ENCODE results near the gene CDK8.

CDK8 gene

GRCh38 chr13:26370553-26370952 lies 116.6 kb downstream of the CDK8 start:
- no peak for DNase-seq (ENCODE audit: low read depth)
- H3K4me3 ChIP-seq (ENCODE audit: low read depth, low read length): no peak overlapping the region

DNA sequence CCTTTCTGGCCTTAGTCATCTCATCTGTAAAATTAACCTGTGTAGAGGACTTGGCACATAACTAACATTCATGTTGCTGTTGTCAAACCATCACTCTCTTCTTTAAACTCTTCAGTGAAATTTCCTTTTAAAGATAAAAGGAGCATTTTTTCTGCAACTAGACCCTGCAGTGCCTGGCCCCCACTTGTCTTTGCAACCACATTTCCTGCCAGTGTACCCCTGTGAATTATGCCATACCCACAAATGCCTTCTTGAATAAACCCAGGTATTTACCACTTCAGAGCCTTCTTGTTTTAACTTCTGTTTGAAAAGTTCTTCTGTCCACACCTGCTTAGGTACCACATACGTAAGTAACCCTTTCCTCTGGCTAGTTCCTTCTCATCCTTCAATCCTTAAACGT lies 118.8 kb downstream of the CDK8 start:
- H3K4me3 ChIP-seq (ENCODE audit: low read depth, low read length): no peak overlapping the region
- no peak for DNase-seq (ENCODE audit: low read depth)

GRCh38 chr13:26376430-26376829 lies 122.5 kb downstream of the CDK8 start:
- H3K4me3 ChIP-seq (ENCODE audit: low read depth, low read length): no peak overlapping the region
- no peak for DNase-seq (ENCODE audit: low read depth)

DNA sequence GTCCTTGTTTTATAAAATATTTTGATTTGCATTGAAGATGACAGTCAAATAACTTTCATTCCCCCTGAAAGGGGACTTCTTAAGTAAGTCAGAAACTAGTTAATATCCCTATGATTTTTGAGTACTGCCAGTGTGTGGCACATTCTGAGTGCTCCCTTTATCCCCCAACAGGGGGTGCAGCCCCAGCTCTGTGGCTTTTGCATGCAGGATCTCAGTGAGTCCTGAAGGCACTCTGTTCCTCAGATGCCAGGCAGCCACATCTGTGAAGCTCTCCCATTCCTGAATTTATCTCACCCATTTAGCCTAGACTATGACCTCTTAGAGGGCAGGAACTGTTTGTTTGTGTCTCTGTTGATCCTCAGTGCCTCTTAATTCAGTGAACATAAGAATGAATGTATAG lies 123.1 kb downstream of the CDK8 start:
- H3K4me3 ChIP-seq (ENCODE audit: low read depth, low read length): no peak overlapping the region
- no peak for DNase-seq (ENCODE audit: low read depth)

DNA sequence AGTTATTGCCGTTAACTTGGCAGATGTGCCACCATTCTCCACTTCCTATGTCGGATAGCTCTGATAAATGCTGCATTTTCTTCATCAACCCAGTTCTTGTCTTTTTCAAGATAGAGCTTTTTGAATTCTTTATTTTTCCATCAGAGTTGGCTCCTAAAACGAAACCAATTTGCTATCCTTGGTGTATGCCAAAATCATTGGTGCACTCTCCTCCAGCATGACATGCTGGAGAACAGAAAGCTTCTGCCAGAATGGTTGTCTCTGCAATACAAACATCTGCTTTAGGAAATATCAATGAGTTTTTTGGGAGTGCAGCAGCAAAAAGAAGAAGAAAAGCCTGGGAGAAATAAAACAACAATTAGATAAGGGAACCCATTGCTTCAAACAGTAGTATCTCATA lies 124.2 kb downstream of the CDK8 start:
- DNase-seq (ENCODE audit: low read depth): no peak
- H3K4me3 ChIP-seq (ENCODE audit: low read depth, low read length): no peak overlapping the region

GRCh38 chr13:26379831-26380230 lies 125.9 kb downstream of the CDK8 start:
- DNase-seq (ENCODE audit: low read depth): no peak
- no peak overlapping the region for H3K4me3 ChIP-seq (ENCODE audit: low read depth, low read length)

GRCh38 chr13:26380930-26381329 lies 127.0 kb downstream of the CDK8 start:
- H3K4me3 ChIP-seq (ENCODE audit: low read depth, low read length): no peak overlapping the region
- no peak for DNase-seq (ENCODE audit: low read depth)

DNA sequence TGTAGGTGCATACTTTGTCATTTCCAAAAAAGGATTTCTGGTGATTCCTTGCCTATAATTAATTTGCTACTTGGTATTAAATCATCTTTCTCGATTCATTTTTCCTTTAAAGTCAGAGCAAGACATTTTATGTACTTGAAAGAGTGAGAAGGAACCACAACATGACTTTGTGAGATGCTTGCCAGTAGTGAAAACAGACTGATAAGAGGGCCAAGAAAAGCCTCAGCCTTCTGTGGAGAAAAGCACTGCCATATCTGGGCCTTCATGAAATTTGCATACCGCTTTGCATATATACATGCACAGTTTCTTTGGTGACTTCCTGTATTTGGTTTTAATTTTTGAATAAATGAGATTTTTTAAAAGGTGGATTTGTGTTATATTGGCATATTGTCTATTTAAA lies 128.4 kb downstream of the CDK8 start:
- no peak for DNase-seq (ENCODE audit: low read depth)
- H3K4me3 ChIP-seq (ENCODE audit: low read depth, low read length): no peak overlapping the region

GRCh38 chr13:26382835-26383234 lies 128.9 kb downstream of the CDK8 start:
- no peak for DNase-seq (ENCODE audit: low read depth)

GRCh38 chr13:26384587-26384986 lies 130.7 kb downstream of the CDK8 start:
- no peak for DNase-seq (ENCODE audit: low read depth)
- no peak overlapping the region for H3K4me3 ChIP-seq (ENCODE audit: low read depth, low read length)

More at GRCh38 chr13:26382835-26383234, 128.9 kb downstream of the CDK8 start:
- H3K4me3 ChIP-seq (ENCODE audit: low read depth, low read length): no peak overlapping the region

- DNase-seq (ENCODE audit: low read depth): no peak
- H3K4me3 ChIP-seq (ENCODE audit: low read depth, low read length): no peak overlapping the region
Observed at GRCh38 chr13:26386026-26386425, 132.1 kb downstream of the CDK8 start.

DNA sequence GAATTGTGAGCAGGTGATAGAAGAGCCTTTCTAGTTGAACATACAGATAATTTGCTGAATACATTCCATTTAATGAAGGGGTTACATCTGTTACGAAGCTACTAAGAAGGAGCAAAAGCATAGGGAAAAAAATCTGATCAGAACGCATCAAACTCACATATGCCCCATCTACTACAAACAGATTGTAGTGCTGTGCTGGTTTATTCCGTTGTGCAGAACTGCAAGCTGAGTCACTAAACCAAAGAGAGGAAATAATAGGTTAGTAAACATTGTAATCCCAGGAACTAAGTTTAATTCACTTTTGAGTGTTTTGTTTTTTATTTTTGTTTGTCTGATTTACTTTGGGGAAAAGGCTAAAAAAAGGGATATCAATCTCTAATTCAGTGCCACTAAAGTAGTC lies 136.3 kb downstream of the CDK8 start:
- no peak overlapping the region for H3K4me3 ChIP-seq (ENCODE audit: low read depth, low read length)
- no peak for DNase-seq (ENCODE audit: low read depth)

DNA sequence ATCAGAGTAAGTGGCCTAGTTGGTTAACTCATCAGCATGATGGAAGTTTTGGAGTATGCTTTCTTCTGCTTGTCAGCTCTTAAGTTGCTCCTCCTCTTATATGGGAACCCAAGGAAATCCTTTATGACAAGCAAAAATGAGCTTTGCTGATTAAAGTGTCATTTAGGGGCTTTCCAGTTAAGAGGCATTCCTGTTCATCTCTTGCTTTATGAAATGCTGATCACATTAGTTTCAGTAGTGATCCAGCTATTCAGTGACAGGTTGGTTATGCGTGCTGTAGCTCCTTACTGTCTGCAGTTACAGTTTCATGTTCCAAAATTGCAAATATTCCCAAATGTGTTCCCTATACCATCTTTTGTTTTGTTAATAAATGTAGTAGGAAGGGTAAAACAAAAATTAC lies 146.6 kb downstream of the CDK8 start:
- no peak for DNase-seq (ENCODE audit: low read depth)
- H3K4me3 ChIP-seq (ENCODE audit: low read depth, low read length): no peak overlapping the region

DNA sequence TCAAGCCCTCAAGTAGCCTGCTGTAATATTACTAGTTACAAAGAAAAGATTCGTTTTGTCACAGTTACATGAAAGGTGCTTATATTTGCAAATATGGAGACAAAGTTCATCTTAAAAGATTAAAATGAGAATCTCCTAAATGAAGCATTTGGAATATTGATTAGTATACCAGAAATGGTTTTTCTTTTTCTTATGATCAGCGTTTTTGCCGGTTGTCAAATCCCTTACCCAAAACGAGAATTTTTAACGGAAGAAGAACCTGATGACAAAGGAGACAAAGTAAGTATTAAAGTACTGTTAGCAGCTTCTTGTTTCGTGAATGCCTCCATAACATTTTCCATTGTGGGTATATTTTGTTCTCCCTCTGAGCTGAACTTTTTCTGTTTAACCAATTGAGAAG lies 147.1 kb downstream of the CDK8 start:
- no peak for DNase-seq (ENCODE audit: low read depth)
- no peak overlapping the region for H3K4me3 ChIP-seq (ENCODE audit: low read depth, low read length)

- no peak overlapping the region for H3K4me3 ChIP-seq (ENCODE audit: low read depth, low read length)
- DNase-seq (ENCODE audit: low read depth): no peak
Observed at GRCh38 chr13:26401578-26402021, 147.7 kb downstream of the CDK8 start.

DNA sequence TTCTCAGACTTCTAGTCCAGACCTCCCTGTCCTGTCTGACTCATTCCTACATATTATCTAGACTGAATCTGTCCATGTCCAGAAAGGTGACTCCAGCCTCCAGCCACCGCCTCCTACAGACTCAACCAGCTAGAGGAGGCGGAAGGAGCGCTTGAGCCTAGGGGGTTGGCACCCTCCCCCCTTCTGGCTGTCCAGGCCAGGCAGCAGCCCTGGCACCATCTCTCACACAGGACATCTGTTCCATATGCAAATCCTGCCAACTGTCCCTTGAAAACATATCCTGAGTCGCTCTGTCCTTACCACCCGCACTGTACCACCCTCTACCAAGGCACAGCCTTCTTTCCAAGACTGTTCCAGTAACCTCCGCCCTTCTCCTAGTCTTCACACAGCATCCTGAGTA lies 152.9 kb downstream of the CDK8 start:
- no peak for DNase-seq (ENCODE audit: low read depth)
- H3K4me3 ChIP-seq (ENCODE audit: low read depth, low read length): no peak overlapping the region

DNA sequence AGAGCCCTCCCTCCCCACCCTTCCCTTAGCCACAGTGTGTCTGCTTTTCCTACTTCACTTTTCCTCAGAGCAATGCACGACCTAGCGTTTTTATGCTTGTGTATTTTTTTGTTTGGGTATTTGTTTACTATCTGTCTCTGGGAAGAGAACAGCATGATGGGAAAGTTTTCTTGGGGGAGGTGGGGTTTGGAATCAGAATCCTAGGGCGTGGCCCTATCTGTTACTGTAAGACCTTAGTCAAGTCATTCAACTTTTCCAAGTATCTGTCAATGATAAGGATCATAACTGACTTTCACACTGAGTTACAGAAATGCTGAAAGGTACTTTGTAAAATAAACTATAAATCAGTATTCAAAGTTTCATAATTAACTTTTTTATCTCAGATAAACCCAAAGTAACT lies 157.3 kb downstream of the CDK8 start:
- no peak for DNase-seq (ENCODE audit: low read depth)
- no peak overlapping the region for H3K4me3 ChIP-seq (ENCODE audit: low read depth, low read length)

- no peak overlapping the region for H3K4me3 ChIP-seq (ENCODE audit: low read depth, low read length)
- no peak for DNase-seq (ENCODE audit: low read depth)
Observed at GRCh38 chr13:26412263-26412662, 158.3 kb downstream of the CDK8 start.

DNA sequence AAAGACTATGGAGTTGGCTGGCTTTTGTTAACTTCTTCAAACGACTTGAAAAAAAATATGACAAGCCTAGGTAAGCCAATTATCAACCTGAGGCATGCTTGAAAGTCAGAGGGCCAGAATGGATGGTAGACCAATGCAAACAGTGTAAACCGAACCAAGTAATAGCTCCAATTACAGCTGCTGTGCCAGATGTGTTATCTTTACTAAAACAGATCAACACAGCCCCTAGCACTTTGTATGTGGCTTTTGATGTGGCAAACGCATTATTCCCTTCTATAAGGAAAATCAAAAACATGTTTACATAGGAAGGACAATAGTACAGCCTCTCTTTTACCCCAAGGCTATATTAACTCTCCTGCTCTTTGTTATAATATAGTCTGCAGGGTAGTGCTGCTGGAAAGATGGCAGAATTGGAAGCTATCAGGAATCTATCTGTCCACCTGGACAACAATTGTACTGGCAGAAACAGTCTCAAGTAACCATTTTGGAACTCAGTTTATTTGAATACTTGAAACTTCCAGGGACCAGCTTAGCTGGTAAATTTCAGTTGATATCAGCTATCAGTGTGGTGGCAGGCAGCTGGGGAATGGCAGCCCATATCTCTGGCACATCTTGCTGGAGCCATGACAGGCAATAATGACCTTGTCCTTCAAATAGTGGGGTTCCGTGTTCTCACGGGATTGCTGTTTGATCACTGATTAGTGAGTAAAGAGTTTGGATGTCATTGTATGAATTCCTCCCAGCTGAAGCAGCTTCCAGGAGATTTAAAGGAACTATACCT lies 159.2 kb downstream of the CDK8 start:
- H3K4me3 ChIP-seq (ENCODE audit: low read depth, low read length): no peak overlapping the region
- DNase-seq (ENCODE audit: low read depth): no peak

GRCh38 chr13:26420282-26420960 lies 166.5 kb downstream of the CDK8 start:
- H3K4me3 ChIP-seq (ENCODE audit: low read depth, low read length): no peak overlapping the region
- DNase-seq (ENCODE audit: low read depth): no peak

DNA sequence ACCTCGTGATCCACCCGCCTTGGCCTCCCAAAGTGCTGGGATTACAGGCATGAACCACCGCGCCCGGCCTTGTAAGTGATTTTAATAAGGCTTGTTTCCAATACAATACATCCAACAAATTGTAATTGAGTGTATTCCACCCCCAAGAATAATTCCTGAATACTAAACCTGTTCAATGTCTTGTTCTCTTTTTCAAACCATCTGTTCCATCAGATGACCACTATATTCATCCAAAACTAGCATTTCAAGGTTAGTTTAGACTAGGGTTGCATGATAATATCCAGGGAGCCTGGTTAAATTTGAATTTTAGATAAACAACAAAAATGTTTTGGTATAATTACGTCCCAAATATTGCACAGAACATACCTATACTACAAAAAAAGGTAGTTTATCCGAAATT lies 168.1 kb downstream of the CDK8 start:
- DNase-seq (ENCODE audit: low read depth): no peak
- H3K4me3 ChIP-seq (ENCODE audit: low read depth, low read length): no peak overlapping the region
